ENCODE measurements around the gene MRGPRD.

The MRGPRD gene, protein sequence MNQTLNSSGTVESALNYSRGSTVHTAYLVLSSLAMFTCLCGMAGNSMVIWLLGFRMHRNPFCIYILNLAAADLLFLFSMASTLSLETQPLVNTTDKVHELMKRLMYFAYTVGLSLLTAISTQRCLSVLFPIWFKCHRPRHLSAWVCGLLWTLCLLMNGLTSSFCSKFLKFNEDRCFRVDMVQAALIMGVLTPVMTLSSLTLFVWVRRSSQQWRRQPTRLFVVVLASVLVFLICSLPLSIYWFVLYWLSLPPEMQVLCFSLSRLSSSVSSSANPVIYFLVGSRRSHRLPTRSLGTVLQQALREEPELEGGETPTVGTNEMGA

DNA sequence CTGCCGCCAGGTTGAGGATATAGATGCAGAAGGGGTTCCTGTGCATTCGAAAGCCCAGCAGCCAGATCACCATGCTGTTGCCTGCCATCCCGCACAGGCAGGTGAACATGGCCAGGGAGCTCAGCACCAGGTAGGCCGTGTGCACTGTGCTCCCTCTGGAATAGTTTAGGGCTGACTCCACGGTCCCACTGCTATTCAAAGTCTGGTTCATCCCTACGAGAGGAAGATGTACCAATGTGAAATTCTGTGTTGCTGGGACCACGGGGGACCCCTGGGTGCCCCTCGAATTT is at the start of gene MRGPRD:
Gene MRGPRD, minus strand, starts transcription at position 211 of the 290 bp plus-strand sequence. Its CDS starts 0 bp downstream, at position 211.
- no peak for DNase-seq

DNA sequence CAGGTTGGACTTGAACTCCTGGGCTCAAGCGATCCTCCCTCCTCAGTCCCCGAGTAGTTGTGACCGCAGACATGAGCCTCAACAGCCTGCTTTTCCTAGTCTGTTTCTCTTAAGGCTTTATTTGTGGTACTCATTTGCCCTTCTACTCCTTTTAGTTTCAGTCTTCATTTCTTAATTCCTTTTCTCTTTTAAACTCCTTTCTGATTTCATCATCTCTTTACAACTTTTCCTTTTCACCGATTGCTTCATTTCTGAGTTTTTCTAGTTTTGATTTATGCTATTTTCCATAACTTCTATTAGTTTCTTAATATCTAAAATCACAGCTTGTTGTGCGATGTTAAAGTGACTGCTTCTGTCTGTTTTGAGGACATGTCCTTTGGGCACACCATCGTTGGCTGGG is 49.5 kb upstream of the MRGPRD start:
- no peak for DNase-seq

DNA sequence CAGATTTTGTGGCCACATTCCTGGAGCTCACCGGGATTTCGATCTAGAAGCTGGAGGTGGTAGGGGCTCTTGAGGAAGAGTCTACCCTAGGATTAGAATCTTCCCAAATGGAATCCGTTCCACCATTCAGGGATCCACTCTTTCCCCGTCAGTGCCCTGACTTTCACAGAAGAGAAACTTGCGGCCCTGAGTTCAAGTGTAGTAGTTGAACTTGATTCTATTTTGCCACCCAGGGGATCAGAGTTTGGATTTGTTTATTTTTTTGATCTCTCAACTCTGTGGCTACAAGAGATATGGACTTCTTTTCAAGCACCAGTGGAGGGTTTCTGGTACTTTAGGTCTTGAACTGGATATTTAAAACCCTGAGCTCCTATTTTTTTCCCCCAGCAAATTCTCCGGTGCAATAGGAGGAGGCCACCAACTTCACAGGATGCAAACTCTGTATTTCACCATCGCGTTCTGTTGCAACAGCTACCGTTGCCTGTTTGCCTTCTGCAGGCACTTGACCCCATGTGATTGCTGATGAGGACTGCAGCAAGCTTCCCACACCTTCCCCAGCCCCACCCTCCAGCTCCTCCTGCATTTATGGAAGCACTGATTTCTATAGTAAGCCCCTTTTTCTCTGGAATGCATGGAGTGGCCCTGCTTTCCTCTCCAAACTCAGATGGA is 47.1 kb upstream of the MRGPRD start:
- DNase-seq: no peak

DNA sequence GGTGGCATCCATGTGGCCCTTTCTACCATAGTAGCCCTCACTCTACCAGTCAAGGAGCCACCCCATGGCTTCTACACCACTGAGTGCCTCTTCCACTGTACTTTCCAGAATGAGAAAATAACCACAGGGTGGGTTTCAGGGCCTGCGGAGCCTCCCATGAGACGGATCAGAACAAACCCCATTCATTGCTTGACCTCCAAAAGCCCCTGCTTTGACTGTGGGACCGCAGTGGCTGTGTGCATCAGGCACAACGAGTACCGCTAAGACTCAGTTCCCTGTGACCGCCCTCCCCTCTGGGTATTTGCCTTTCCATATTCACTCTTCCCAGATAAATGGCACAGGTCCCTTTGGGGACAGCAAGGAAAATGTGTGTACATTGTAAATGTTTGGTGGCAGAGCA is 43.7 kb upstream of the MRGPRD start:
- no peak for DNase-seq

DNA sequence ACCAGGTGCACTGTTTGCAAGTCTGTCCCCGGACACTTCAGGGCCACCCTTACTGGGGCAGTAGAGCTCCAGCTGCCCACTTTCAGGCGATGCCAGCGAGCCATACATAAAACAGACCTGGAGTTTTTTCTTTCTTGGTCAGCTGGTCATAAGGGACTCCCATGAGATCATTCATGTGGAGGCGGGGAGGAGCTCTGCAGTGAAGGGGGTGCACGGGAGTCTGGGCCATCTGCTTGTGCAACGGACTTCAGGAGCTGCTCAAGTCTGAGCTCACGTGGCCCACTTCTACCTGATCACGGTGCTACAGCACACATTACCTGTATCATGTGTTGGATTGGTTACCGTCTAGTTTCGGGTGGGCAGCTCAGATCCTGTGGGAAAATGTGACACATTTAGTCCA is 41.5 kb upstream of the MRGPRD start:
- DNase-seq: no peak

DNA sequence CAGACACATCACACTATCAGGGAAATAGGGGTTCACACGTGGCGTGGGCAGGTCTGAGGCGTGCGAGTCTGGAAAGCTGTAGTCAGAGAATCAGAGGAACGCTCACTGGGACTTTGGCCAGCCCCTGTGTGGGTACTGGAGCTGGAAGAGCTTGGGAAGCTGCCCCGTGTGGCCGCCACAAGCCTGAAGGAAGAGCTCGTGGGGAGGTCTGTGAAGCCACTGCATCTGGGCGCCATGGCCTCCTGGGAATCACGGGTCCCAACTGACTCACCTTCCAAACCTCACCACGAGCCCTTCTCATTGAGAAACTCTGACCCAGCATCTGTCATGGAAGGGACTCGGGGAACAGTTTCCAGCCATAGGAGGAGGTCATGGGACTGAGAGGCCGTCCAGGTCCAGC is 38.1 kb upstream of the MRGPRD start:
- no peak for DNase-seq

DNA sequence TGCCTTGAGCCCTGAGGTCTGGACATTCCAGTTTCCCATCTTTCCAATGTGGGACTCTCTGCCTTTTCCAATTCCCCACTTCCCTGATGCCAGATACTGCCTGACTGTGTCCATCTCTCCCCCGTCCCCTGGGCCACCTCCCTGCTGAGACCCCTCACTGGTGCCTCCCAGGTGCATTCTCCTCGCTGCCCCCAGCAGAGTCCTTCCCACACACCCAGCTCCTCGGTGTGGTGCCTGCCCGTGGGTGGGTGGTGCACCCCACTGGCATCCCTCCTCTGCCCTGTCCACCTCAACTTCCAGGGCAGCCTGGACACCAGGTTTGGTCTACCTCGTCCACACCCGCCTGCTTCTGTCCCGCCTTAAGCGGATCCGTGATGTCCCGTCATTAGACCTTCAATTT is 37.2 kb upstream of the MRGPRD start:
- no peak for DNase-seq

DNA sequence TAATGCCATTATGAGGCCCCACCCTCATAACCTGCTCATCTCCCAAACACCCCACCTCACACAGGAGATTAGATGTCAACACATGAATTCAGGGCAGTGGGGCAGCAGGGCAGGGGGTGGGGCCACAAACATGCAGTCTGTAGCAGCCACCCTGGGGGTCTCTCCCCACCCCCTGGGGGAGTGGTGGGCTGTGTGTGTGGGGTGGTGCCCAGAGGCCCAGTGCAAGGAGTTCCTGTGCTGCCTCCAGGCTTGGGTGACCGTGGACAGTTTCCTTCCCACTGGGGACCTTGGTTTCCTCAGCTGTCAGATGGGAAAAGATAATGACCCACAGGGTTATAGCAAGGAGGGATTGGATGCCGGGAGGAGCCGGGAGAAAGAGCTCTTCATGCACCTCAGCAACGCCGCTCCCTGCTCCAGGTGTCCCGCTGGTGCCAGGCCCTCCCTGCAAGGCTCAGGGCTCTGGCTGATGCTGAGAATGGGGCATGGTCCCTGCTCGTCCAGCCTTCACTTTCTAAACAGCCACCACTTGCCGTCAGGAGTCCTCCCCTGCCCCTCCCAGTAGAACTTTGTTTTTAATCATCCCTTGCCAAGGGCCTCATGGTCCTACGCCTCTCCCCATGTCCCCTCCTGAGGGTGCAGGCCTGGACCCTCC is 34.2 kb upstream of the MRGPRD start:
- no peak for DNase-seq

DNA sequence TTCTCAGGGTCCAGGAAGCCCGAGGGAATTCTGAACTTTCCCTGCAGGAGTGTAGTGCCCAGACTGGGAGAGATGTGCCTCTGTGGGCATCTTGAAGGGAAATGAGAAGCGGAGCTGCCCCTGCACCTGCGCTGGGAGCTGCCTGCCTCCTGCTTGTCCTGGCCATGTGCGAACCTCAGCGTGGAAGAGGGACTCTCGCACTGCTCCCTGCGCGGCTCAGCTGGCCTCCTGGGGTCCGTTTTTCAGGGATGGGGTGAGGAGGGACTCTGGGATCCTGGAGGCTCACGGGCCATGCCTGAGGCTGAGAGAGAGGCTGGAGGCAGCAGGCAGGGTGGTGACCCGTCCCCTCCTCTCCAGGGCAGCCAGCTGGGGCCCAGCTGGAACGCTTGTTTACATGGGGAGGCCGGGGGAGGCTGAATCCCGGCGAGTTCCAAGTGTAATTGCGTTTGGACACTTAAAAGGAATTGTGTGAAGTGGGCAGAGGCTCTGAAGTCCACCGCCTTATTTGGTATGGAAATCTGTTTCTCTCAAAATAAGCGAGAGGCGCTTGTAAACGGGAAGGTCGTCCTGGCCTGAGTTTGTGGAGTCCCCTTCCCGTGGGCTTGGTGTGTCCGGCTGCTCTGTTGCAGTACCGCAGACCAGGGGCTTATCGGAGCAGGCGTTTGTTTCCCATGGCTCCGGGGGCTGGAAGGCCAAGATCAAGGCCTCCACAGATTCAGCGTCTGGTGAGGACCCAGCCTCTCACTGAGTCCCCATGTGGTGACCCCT is 33.5 kb upstream of the MRGPRD start:
- DNase-seq: no peak

DNA sequence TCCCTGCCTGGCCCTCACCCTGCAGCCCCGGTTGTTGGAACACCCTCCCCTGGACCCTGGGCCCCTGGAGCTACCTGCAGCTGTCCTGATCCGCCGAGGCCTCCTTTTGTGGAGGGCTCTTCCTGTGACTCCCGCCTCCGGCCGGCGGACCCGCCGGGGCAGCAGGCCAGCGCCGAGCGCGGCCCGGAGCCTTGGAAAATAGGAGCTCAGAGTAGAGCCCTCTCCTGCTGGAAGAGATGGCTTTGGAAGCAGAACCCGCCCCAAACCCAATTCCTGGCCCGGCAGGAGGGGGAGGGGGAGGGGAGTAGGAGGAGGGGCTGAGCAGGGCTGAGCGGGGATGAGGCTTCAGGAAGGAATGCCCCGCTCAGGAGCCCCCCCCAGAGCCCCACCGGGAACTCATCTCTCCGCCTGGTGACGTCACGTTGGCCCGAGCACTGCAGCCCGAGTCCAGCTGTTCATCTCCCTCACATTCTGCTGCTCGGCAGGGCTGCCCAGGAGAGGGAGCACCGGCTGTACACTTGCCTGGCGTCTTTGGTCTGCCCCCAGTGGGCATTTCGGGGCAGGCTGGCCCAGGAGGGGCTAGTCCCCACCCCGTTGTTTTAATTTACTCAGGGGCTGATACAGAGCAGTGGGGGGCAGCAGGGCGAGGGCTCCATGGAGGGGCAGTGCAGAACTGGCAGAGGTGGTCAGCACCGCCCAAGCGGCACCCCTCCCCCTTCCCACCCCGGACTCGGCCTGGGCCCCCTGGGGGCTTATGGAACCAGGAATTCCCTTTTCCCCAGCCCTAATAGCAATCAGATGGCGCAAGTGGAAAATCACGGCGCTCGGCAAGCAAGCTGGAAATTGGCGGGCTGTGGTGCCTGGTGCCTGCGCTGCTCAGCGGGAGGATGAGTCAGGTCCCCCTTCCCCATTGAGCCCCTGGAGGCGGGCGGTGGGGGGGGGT is 32.5 kb upstream of the MRGPRD start, which contains the start of gene MRGPRF:
Gene MRGPRF, minus strand, starts transcription at position 238 of the 943 bp plus-strand sequence. CDS start 3,345 bp downstream, outside the sequence.
- no peak for DNase-seq

DNA sequence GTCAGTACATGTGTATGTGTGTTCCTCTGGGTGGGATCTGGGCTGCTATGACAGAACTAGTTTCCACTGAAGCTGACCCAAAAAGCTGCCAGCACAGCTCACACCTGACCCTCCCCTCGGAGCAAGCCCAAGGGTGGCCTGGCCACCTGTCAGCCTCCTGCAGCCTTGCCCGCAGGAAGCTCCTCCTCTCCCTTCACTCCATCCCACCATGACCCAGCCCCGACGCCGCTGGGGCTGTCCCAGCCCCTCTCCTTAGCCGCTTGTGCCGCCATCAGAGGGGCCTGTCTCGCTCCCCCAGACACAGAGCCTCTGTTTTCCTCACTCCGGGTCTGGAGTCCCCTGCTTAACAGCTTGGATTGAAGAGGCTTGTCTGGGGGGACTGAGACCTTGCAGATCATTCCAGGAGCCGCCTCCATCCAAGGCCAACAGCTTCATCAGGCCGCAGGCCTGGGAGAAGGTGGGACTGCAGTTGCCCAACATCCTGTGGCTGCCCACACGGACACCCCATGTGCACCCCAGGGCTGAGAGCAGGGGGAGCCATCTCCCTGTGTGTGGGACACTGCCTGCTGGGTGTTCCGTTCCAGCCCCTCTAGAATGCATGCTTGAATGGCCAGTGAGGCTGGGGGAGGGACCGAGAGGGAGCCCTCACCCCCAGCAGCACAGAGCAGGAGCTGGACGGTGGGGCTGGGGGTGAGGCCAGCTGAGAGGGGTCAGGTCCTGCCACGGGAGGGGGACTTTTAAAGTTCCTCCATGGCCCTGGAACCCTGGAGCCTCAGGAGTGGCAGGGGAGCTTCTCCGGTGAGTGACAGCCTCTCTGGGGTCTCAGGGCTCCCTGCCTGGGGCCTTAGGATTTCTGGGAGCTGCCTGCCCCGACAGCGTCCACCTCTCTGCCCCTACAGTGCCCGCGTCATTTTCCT is 31.6 kb upstream of the MRGPRD start:
- DNase-seq: no peak

DNA sequence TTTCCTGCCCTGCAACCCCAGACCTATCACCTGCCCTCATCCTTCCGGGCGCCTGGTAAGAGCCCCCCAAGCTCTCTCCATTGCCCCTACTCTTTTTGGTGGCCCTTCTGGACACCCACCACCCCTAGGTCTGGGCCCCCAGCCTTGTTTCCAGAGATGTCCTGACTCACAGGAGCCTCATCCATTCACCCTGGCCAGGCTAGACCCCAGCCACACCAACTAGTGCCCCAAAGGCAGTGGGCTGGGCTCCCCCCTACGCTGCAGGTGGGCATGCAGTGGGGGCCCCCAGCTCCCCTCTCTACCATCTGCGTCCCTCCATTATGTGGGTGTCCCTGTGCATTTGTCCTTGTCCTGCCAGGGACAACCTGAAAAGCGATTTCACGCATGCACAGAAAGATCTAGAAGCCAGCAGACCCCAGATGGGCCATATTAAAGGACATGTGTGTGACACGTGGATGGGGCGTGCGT is 30.9 kb upstream of the MRGPRD start:
- DNase-seq: no peak

DNA sequence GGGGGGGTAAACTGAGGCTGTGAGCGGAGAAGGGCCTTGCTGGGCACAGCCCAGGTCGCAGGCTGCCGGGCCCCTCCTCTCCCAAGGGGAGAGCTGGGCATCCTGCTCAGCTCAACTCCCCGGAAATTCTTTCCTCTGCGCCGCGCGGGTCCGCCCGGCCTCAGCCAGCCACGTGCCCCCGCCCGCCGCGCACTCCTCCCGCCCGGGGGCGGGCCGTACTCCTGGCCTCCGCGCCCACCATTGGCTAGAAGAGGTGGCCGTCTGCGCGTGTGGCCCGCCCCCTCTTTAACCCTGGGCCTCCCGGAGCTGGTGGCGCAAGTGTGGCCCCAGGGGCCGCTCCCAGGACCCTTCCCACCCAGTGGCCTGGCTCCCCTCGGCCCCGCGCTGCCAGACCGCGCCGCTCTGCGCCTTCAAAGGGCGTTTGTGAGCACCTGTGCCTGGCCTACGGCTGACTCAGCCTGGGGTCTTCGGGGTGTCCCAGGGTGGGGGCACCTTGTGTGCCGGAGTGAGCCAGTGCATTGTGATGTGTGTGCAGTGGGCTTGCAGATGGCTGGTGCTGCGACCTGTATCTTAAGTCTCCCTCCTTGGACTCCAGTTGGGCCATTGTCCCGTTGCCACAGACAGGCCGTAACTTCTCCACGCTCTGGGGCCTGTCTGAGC is 30.3 kb upstream of the MRGPRD start:
- DNase-seq: no peak

DNA sequence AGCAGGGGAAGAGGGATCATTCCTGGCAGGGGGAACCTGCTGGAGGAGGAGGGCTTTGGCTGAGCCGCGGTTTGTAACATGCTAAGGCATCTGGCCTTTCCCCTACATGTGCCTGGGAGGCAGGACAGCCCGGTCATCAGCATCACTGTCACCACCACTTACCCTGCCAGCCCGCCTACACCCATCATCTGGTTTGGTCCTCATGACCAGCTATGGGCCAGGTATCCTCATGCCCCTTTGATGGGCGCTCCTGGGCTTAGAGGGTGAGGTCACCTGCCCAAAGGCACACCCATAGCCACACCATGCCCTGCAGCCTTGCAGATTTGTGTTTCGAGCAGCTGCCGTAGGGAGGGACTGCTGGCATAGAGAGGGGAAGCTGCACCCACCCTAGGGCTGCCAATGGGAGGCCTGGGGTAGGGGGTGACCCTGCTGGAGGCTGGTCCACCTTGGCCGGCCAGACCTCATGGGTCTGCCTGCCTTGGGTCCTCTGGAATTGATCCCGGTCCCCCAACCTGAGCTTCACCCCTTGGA is 29.6 kb upstream of the MRGPRD start:
- no peak for DNase-seq

DNA sequence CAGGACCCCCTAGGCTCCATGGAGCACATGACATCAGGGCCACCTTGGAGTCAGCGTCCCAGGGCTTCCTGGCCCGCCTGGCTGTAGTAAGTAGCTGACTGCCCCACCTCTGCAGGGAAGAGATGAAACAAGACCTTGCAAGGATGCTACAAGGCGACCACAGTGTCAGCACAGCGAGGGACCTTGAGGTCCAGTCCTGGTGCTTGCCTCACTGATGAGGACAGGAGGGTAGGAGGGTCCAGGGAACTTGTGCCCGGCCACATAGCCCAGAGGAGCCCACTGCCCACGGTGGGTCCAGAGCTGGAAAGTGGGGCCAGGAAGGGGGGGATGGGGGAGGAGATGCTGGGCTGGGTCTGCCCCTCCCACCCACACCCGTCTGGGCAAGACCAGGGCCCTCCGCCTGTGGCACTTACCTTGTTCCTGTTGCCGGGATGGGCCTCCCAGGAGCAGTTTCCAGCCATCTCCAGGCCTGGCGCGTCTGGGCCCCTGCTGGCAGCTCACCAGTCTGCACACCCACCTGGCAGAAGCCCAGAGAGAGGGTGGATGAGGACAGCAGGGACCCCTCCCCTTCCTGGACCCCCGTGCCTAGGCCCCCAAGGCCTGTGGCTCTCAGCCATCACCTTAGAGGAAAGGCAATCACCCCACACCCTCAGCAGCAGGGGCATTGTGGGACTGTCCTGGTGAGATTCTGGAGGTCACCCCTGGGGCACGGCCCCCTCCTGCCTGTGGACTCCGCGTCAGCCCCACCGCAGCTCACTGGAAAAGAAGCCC is 28.8 kb upstream of the MRGPRD start:
- DNase-seq: no peak

DNA sequence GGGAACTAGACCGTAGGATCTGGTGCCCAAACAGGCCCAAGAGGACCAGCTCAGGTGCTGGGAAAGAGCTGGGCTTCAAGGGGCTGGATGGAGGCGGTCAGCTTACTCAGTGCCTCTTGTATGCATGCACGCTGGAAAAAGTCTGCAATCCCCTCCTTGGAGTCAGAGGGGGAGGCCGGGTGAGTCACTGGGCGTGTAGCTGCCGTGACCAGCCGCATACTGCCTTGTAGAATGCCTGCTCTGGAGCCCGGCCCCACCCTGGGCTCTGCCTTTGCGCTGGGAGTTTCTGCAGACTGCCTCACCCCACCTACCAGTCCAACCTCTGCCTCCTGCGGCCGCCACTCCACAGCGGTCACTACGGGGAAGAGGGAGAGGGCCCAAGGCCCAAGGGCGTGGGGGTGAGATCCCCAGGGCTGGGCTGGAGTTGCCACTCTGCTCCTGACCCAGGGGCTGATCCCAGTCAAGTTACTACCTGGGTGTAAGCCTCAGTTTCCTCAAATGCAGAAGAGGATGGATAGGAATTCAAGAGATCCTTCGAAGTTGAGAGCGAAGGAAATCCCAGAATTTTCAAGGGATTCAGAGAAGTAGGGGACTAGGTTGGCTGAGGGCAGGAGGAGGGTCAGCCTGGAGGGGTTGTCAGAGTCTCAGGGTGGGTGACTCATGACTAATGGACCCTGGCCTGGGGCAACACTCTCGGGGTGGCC is 28.1 kb upstream of the MRGPRD start:
- DNase-seq: no peak

DNA sequence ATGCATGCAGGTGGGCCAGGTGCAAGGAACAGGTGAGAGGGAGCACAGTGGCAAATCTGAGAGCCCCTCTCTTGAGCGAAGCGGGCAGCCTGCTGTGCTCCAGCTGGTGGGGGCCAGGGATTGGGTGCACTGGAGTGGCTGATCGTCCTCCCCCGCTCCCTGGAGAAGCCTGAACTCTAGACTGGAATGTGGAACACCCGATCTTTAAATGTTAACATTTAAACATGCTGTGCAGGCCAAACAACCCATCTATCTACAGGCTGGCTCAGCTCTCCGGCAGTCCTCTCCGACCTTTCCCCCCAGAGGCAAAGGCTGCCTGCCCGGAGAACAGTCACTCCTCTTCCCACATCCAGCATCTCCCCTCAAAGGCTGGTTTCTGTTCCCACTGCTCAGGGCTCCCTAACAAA is 27.2 kb upstream of the MRGPRD start:
- DNase-seq: no peak

DNA sequence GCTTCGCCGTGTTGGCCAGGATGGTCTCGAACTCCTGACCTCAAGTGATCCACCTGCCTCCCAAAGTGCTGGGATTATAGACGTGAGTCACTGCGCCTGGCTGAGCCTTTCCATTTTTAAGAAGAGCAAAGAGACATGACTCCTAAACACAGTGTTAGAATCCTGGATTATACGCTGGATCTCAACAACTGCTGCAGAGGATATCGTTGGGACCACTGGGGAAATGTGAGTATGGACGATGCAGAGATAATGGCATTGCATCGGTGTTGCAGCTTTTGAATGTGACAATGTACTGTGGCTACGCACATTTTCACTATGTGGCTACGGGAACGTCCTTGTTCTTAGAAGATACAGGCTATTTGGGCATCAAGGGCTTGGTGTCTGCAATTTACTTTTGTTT is 26.0 kb upstream of the MRGPRD start:
- no peak for DNase-seq
